ENCODE data around the gene SLC20A1. TPM values are rescaled to one million over a fixed set of nuclear protein-coding genes. Genes with fewer than 3 reads are reported as not detected.
"Not testable (repeated sequence)": the region's sequence is repeated elsewhere in the genome, so short reads cannot be mapped to it uniquely, and the experiment has no call there.

Gene SLC20A1
- total and polyA plus RNA-seq, 4 donors: 26.2 to 51.4 (median 38.6) TPM

GRCh38 chr2:112662704-112663103, 17.0 kb downstream of the SLC20A1 start:
- ATAC-seq (ENCODE audit: insufficient read depth, low FRiP score) (no peak), DNase-seq (no peak)
- Histone ChIP-seq H3K9ac (ENCODE audit: insufficient read depth in 1 of 2, low read length in 2 of 2) (no peak overlapping the region), H3K9me3 (ENCODE audit: control insufficient read depth in 4 of 4, insufficient read depth in 3 of 4, low read length in 3 of 4) (no peaks in the 10 kb centered on the region), H3K4me1 (ENCODE audit: control insufficient read depth in 5 of 5, insufficient read depth in 5 of 5, low read length in 5 of 5) (peaks cover 0 to 4% (median 0%) of the 10 kb centered on the region in 5 donors), H3K4me3 (no peak overlapping the region), H3K27ac (ENCODE audit: low read depth in 1 of 2, low read length in 1 of 2) (no peak overlapping the region), H3K27me3 (ENCODE audit: control insufficient read depth in 3 of 3, insufficient read depth in 3 of 3, low read length in 2 of 3) (no peaks in the 10 kb centered on the region), H3K36me3 (ENCODE audit: control insufficient read depth in 4 of 4, insufficient read depth in 4 of 4, low read length in 4 of 4) (peaks cover 14 to 46% (median 30%) of the 10 kb centered on the region in 4 donors)
- TF ChIP-seq CTCF (IDR thresholded peaks at IDR 0.05; ENCODE audit: control extremely low read depth, extremely low read depth): no peak
- 50 to 84% methylated on average over 3 of the region's 3 CpGs for WGBS, 2 donors

- H3K4me3 ChIP-seq: no peak overlapping the region
- H3K4me1 ChIP-seq (ENCODE audit: control insufficient read depth in 5 of 5, insufficient read depth in 5 of 5, low read length in 5 of 5): peaks cover 0 to 1% (median 0%) of the 10 kb centered on the region in 5 donors
- H3K9me3 ChIP-seq (ENCODE audit: control insufficient read depth in 4 of 4, insufficient read depth in 3 of 4, low read length in 3 of 4): no peaks in the 10 kb centered on the region
- no peak overlapping the region for H3K9ac ChIP-seq (ENCODE audit: insufficient read depth in 1 of 2, low read length in 2 of 2)
- H3K27ac ChIP-seq (ENCODE audit: low read depth in 1 of 2, low read length in 1 of 2): no peak overlapping the region
- H3K27me3 ChIP-seq (ENCODE audit: control insufficient read depth in 3 of 3, insufficient read depth in 3 of 3, low read length in 2 of 3): no peaks in the 10 kb centered on the region
- ATAC-seq (ENCODE audit: insufficient read depth, low FRiP score) (no peak), DNase-seq (no peak)
- peaks cover 3 to 34% (median 17%) of the 10 kb centered on the region in 4 donors for H3K36me3 ChIP-seq (ENCODE audit: control insufficient read depth in 4 of 4, insufficient read depth in 4 of 4, low read length in 4 of 4)
- TF ChIP-seq CTCF (IDR thresholded peaks at IDR 0.05; ENCODE audit: control extremely low read depth, extremely low read depth): no peak
These were observed 18.9 kb downstream of the SLC20A1 start for GRCh38 chr2:112664689-112665088.

- Histone ChIP-seq H3K36me3 (ENCODE audit: control insufficient read depth in 4 of 4, insufficient read depth in 4 of 4, low read length in 4 of 4) (peaks cover 3 to 30% (median 15%) of the 10 kb centered on the region in 4 donors), H3K27me3 (ENCODE audit: control insufficient read depth in 3 of 3, insufficient read depth in 3 of 3, low read length in 2 of 3) (no peaks in the 10 kb centered on the region), H3K9me3 (ENCODE audit: control insufficient read depth in 4 of 4, insufficient read depth in 3 of 4, low read length in 3 of 4) (no peaks in the 10 kb centered on the region), H3K9ac (ENCODE audit: insufficient read depth in 1 of 2, low read length in 2 of 2) (no peak overlapping the region), H3K4me1 (ENCODE audit: control insufficient read depth in 5 of 5, insufficient read depth in 5 of 5, low read length in 5 of 5) (peaks cover 0 to 1% (median 0%) of the 10 kb centered on the region in 5 donors), H3K27ac (ENCODE audit: low read depth in 1 of 2, low read length in 1 of 2) (no peak overlapping the region), H3K4me3 (no peak overlapping the region)
- ATAC-seq (ENCODE audit: insufficient read depth, low FRiP score) (no peak), DNase-seq (no peak)
- TF ChIP-seq CTCF (IDR thresholded peaks at IDR 0.05; ENCODE audit: control extremely low read depth, extremely low read depth): no peak
- WGBS, 2 donors: 67 to 87% methylated on average over 8 of the region's 8 CpGs
These were observed 19.5 kb downstream of the SLC20A1 start for GRCh38 chr2:112665113-112665780.

- Histone ChIP-seq H3K9me3 (ENCODE audit: control insufficient read depth in 4 of 4, insufficient read depth in 3 of 4, low read length in 3 of 4) (no peaks in the 10 kb centered on the region), H3K4me1 (ENCODE audit: control insufficient read depth in 5 of 5, insufficient read depth in 5 of 5, low read length in 5 of 5) (no peaks in the 10 kb centered on the region), H3K27me3 (ENCODE audit: control insufficient read depth in 3 of 3, insufficient read depth in 3 of 3, low read length in 2 of 3) (no peaks in the 10 kb centered on the region), H3K4me3 (no peak overlapping the region), H3K9ac (ENCODE audit: insufficient read depth in 1 of 2, low read length in 2 of 2) (no peak overlapping the region), H3K36me3 (ENCODE audit: control insufficient read depth in 4 of 4, insufficient read depth in 4 of 4, low read length in 4 of 4) (peaks cover 0 to 24% (median 8%) of the 10 kb centered on the region in 4 donors), H3K27ac (ENCODE audit: low read depth in 1 of 2, low read length in 1 of 2) (no peak overlapping the region)
- ATAC-seq (ENCODE audit: insufficient read depth, low FRiP score): no peak
- TF ChIP-seq CTCF (IDR thresholded peaks at IDR 0.05; ENCODE audit: control extremely low read depth, extremely low read depth): no peak
- 67 to 88% methylated on average over 3 of the region's 3 CpGs for WGBS, 2 donors
- no peak for DNase-seq
These were observed 21.0 kb downstream of the SLC20A1 start for GRCh38 chr2:112666761-112667122.

- not testable (repeated sequence) for H3K4me3 ChIP-seq; H3K27me3 ChIP-seq (ENCODE audit: control insufficient read depth in 3 of 3, insufficient read depth in 3 of 3, low read length in 2 of 3); H3K9me3 ChIP-seq (ENCODE audit: control insufficient read depth in 4 of 4, insufficient read depth in 3 of 4, low read length in 3 of 4); H3K9ac ChIP-seq (ENCODE audit: insufficient read depth in 1 of 2, low read length in 2 of 2); ATAC-seq (ENCODE audit: insufficient read depth, low FRiP score); DNase-seq; H3K27ac ChIP-seq (ENCODE audit: low read depth in 1 of 2, low read length in 1 of 2); H3K4me1 ChIP-seq (ENCODE audit: control insufficient read depth in 5 of 5, insufficient read depth in 5 of 5, low read length in 5 of 5)
- 88 to 89% methylated on average over 6 of the region's 6 CpGs for WGBS, 2 donors
- H3K36me3 ChIP-seq (ENCODE audit: control insufficient read depth in 4 of 4, insufficient read depth in 4 of 4, low read length in 4 of 4): peaks cover 0 to 23% (median 7%) of the 10 kb centered on the region in 4 donors
These were observed 21.8 kb downstream of the SLC20A1 start for GRCh38 chr2:112667540-112667939.
